Adrenal gland (tissue), 5 donors: ENCODE measurements around the gene DLG3.

Experiments used
- POLR2A ChIP-seq, 2 donors: fragments of 450-650 bp; IDR thresholded peaks; one replicate each; pipeline ENCODE4 v1.6.1; 2017; ENCODE audit warnings: antibody characterized with exemption in 2 of 2, mild to moderate bottlenecking in 2 of 2, moderate library complexity in 1 of 2
- TF ChIP-seq, protein P1 (sequence below), 6 experiments: fragments of 450-650 bp in 4 of 6; fragments of 200-600 bp in 2 of 6; sonication (generic) in 1 of 6; IDR thresholded peaks; 1 replicate in 5 of 6; 2 replicates in 1 of 6; pipeline versions ENCODE4 v1.5.1 to v1.8.0; 2016 to 2021; ENCODE audit warnings: antibody characterized with exemption in 6 of 6, mild to moderate bottlenecking in 2 of 6, moderate library complexity in 1 of 6
- donor health status: DM: no; HTN: no; CAD: no.

DNA sequence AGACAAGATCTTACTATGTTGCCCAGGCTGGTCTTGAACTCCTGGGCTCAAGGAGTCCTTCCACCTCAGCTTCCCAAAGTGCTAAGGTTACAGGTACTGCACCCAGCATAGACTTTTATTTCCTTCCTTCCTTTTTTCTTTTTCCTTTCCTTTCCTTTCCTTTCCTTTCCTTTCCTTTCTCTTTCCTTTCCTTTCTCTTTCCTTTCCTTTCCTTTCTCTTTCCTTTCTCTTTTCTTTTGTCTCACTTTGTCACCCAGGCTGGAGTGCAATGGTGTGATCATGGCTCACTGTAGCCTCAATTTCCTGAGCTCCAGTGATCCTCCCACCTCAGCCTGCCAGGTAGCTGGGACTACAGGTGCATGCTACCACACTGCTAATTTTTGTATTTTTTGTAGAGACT, 19.4 kb downstream of the DLG3 start:
- TF ChIP-seq, protein P1, sequence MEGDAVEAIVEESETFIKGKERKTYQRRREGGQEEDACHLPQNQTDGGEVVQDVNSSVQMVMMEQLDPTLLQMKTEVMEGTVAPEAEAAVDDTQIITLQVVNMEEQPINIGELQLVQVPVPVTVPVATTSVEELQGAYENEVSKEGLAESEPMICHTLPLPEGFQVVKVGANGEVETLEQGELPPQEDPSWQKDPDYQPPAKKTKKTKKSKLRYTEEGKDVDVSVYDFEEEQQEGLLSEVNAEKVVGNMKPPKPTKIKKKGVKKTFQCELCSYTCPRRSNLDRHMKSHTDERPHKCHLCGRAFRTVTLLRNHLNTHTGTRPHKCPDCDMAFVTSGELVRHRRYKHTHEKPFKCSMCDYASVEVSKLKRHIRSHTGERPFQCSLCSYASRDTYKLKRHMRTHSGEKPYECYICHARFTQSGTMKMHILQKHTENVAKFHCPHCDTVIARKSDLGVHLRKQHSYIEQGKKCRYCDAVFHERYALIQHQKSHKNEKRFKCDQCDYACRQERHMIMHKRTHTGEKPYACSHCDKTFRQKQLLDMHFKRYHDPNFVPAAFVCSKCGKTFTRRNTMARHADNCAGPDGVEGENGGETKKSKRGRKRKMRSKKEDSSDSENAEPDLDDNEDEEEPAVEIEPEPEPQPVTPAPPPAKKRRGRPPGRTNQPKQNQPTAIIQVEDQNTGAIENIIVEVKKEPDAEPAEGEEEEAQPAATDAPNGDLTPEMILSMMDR (IDR thresholded peaks at IDR 0.05), result no peak
- TF ChIP-seq POLR2A (IDR thresholded peaks at IDR 0.05), result no peak
